Activated CD4-positive, alpha-beta T cell treated with anti-CD3 and anti-CD28 coated beads for 36 hours (primary cell): ENCODE data around the gene TBX19. TPM values are rescaled to one million over a fixed set of nuclear protein-coding genes. Genes with fewer than 3 reads are reported as not detected.

Experiments
- ATAC-seq: fragments of 200-7000 bp; cut with Tn5 transposase; one replicate; pipeline ENCODE4 v1.10.0; 2021; ENCODE audit warnings: mild to moderate bottlenecking, moderate library complexity
- CTCF ChIA-PET: fragments of 350-600 bp; sonication (Branson Sonifier 250); formaldehyde crosslinking; loops from one replicate; lab custom pipeline; 2021; ENCODE audit warnings: antibody characterized with exemption; lab: Charles Lee
- POLR2A ChIA-PET: fragments of 350-600 bp; sonication (Branson Sonifier 250); formaldehyde crosslinking; loops from one replicate; lab custom pipeline; 2021; ENCODE audit warnings: antibody characterized with exemption, inconsistent platforms; lab: Charles Lee
- DNase-seq: peaks from one replicate; pipeline ENCODE4 v3.0.0-alpha.2; 2020
- H3K27ac Mint-ChIP-seq: one replicate; pipeline ENCODE4 v1.8.0; 2021; ENCODE audit warnings: mixed read lengths
- H3K27me3 Mint-ChIP-seq: one replicate; pipeline ENCODE4 v1.8.0; 2021; ENCODE audit warnings: mixed read lengths
- H3K36me3 Mint-ChIP-seq: one replicate; pipeline ENCODE4 v1.8.0; 2021; ENCODE audit warnings: low read depth, mixed read lengths
- H3K4me1 Mint-ChIP-seq: one replicate; pipeline ENCODE4 v1.8.0; 2021; ENCODE audit warnings: mixed read lengths
- H3K4me3 Mint-ChIP-seq: one replicate; pipeline ENCODE4 v1.8.0; 2021; ENCODE audit warnings: mild to moderate bottlenecking, moderate library complexity, mixed read lengths
- H3K9me3 Mint-ChIP-seq: one replicate; pipeline ENCODE4 v1.8.0; 2021; ENCODE audit warnings: low read depth, mixed read lengths
- intact Hi-C, 2 experiments: fragments of 100-400 bp; cut with DNase I in 1 of 2; cut with micrococcal nuclease in 1 of 2; formaldehyde crosslinking; loops; one replicate each; pipeline versions ENCODE4 v1.14.2 to v1.15.1; 2022 to 2024; cut with DNase I, micrococcal nuclease
- total RNA-seq, 2 experiments: library from RNA; stranded (reverse); gene quantifications; one replicate each; pipeline ENCODE4 v1.2.3, GENCODE V29; 2021

Gene TBX19
- total RNA-seq, 2 experiments from 2014 or later: 2.5 to 2.6 TPM

GRCh38 chr1:168256164-168256563 is 24.5 kb upstream of the TBX19 start:
- Mint-ChIP-seq H3K4me3 (no peak overlapping the region), H3K36me3 (peaks cover 49% of the 10 kb centered on the region), H3K4me1 (peaks cover 16% of the 10 kb centered on the region), H3K9me3 (peaks cover 8% of the 10 kb centered on the region), H3K27ac (no peak overlapping the region), H3K27me3 (no peaks in the 10 kb centered on the region)
- DNase-seq (no peak), ATAC-seq (no peak)
- CTCF ChIA-PET: interaction anchor here (0.7 to 1.0 kb wide), 3 partner anchors 11 to 78 kb away, joined by 3 to 4 read pairs (median 3); no protein-coding TSS in a partner anchor
- intact Hi-C loops: no loop called here
- POLR2A ChIA-PET: no interaction called here

- POLR2A ChIA-PET: no interaction called here
- peaks cover 21% of the 10 kb centered on the region for H3K4me1 Mint-ChIP-seq
- intact Hi-C loops: no loop called here
- no peak overlapping the region for H3K4me3 Mint-ChIP-seq
- ATAC-seq (no peak), DNase-seq (no peak)
- no peak overlapping the region for H3K27ac Mint-ChIP-seq
- H3K27me3 Mint-ChIP-seq: no peaks in the 10 kb centered on the region
- peaks cover 48% of the 10 kb centered on the region for H3K36me3 Mint-ChIP-seq
- CTCF ChIA-PET: interaction anchor here (0.8 to 1.3 kb wide), 2 partner anchors 9 to 91 kb away, joined by 3 to 6 read pairs; no protein-coding TSS in a partner anchor
- H3K9me3 Mint-ChIP-seq: peaks cover 8% of the 10 kb centered on the region
Observed at GRCh38 chr1:168257397-168257796, 23.3 kb upstream of the TBX19 start.

- Mint-ChIP-seq H3K36me3 (peaks cover 48% of the 10 kb centered on the region), H3K27me3 (no peaks in the 10 kb centered on the region), H3K27ac (no peak overlapping the region), H3K4me3 (no peak overlapping the region), H3K9me3 (peaks cover 10% of the 10 kb centered on the region), H3K4me1 (peaks cover 21% of the 10 kb centered on the region)
- ATAC-seq (no peak), DNase-seq (no peak)
- ChIA-PET POLR2A (no interaction called here), CTCF (interaction anchor here (0.8 to 1.1 kb wide), 3 partner anchors 24 to 305 kb away, joined by 3 to 4 read pairs (median 3); no protein-coding TSS in a partner anchor)
- intact Hi-C loops: no loop called here
Observed at GRCh38 chr1:168259567-168259966, 21.1 kb upstream of the TBX19 start.

GRCh38 chr1:168260393-168260792 is 20.3 kb upstream of the TBX19 start:
- H3K9me3 Mint-ChIP-seq: peaks cover 9% of the 10 kb centered on the region
- no peaks in the 10 kb centered on the region for H3K27me3 Mint-ChIP-seq
- CTCF ChIA-PET: interaction anchor here (0.8 kb wide), 1 partner anchor 25 kb away, joined by 4 read pairs; no protein-coding TSS in a partner anchor
- H3K4me1 Mint-ChIP-seq: peaks cover 21% of the 10 kb centered on the region
- intact Hi-C loops: no loop called here
- POLR2A ChIA-PET: no interaction called here
- H3K36me3 Mint-ChIP-seq: peaks cover 43% of the 10 kb centered on the region
- DNase-seq: no peak
- H3K27ac Mint-ChIP-seq: no peak overlapping the region
- no peak for ATAC-seq
- no peak overlapping the region for H3K4me3 Mint-ChIP-seq

GRCh38 chr1:168261390-168261789 is 19.3 kb upstream of the TBX19 start:
- ATAC-seq (no peak), DNase-seq (no peak)
- H3K27ac Mint-ChIP-seq: no peak overlapping the region
- ChIA-PET CTCF (no interaction called here), POLR2A (no interaction called here)
- H3K4me1 Mint-ChIP-seq: peaks cover 21% of the 10 kb centered on the region
- peaks cover 4% of the 10 kb centered on the region for H3K9me3 Mint-ChIP-seq
- no peak overlapping the region for H3K4me3 Mint-ChIP-seq
- intact Hi-C loops: no loop called here
- H3K27me3 Mint-ChIP-seq: no peaks in the 10 kb centered on the region
- H3K36me3 Mint-ChIP-seq: peaks cover 38% of the 10 kb centered on the region

GRCh38 chr1:168263130-168263529 is 17.5 kb upstream of the TBX19 start:
- no peak overlapping the region for H3K4me3 Mint-ChIP-seq
- ChIA-PET CTCF (interaction anchor here (1.0 kb wide), 1 partner anchor 80 kb away, joined by 3 read pairs; no protein-coding TSS in a partner anchor), POLR2A (no interaction called here)
- peaks cover 21% of the 10 kb centered on the region for H3K4me1 Mint-ChIP-seq
- intact Hi-C loops: no loop called here
- ATAC-seq (no peak), DNase-seq (no peak)
- peaks cover 2% of the 10 kb centered on the region for H3K9me3 Mint-ChIP-seq
- H3K27me3 Mint-ChIP-seq: no peaks in the 10 kb centered on the region
- peaks cover 27% of the 10 kb centered on the region for H3K36me3 Mint-ChIP-seq
- H3K27ac Mint-ChIP-seq: no peak overlapping the region

- H3K4me1 Mint-ChIP-seq: peaks cover 19% of the 10 kb centered on the region
- H3K4me3 Mint-ChIP-seq: no peak overlapping the region
- H3K36me3 Mint-ChIP-seq: peaks cover 26% of the 10 kb centered on the region
- peaks cover 2% of the 10 kb centered on the region for H3K9me3 Mint-ChIP-seq
- CTCF ChIA-PET: interaction anchor here (0.6 kb wide), 1 partner anchor 455 kb away, joined by 3 read pairs; no protein-coding TSS in a partner anchor
- no peak for ATAC-seq
- DNase-seq: no peak
- intact Hi-C loops: no loop called here
- H3K27me3 Mint-ChIP-seq: no peaks in the 10 kb centered on the region
- POLR2A ChIA-PET: no interaction called here
- H3K27ac Mint-ChIP-seq: no peak overlapping the region
Observed at GRCh38 chr1:168264296-168264695, 16.4 kb upstream of the TBX19 start.

GRCh38 chr1:168265596-168265995 is 15.1 kb upstream of the TBX19 start:
- POLR2A ChIA-PET: no interaction called here
- CTCF ChIA-PET: interaction anchor here (1.0 to 1.2 kb wide), 2 partner anchors 77 to 120 kb away, joined by 3 read pairs; no protein-coding TSS in a partner anchor
- H3K27me3 Mint-ChIP-seq: no peaks in the 10 kb centered on the region
- no peak for ATAC-seq
- no peak overlapping the region for H3K4me3 Mint-ChIP-seq
- H3K36me3 Mint-ChIP-seq: peaks cover 27% of the 10 kb centered on the region
- peaks cover 10% of the 10 kb centered on the region for H3K4me1 Mint-ChIP-seq
- no peak overlapping the region for H3K27ac Mint-ChIP-seq
- intact Hi-C loops: no loop called here
- H3K9me3 Mint-ChIP-seq: peaks cover 4% of the 10 kb centered on the region
- DNase-seq: no peak

GRCh38 chr1:168266644-168267186 is 14.0 kb upstream of the TBX19 start:
- Mint-ChIP-seq H3K4me3 (no peak overlapping the region), H3K27me3 (no peaks in the 10 kb centered on the region), H3K36me3 (peaks cover 24% of the 10 kb centered on the region), H3K4me1 (no peaks in the 10 kb centered on the region), H3K9me3 (peaks cover 4% of the 10 kb centered on the region), H3K27ac (no peak overlapping the region)
- intact Hi-C loops: no loop called here
- no peak for DNase-seq
- POLR2A ChIA-PET: no interaction called here
- CTCF ChIA-PET: interaction anchor here (0.6 kb wide), 1 partner anchor 11 kb away, joined by 3 read pairs; no protein-coding TSS in a partner anchor
- no peak for ATAC-seq

- ChIA-PET CTCF (no interaction called here), POLR2A (no interaction called here)
- ATAC-seq (no peak), DNase-seq (no peak)
- Mint-ChIP-seq H3K27ac (no peak overlapping the region), H3K4me3 (no peak overlapping the region), H3K9me3 (peaks cover 5% of the 10 kb centered on the region), H3K36me3 (peaks cover 9% of the 10 kb centered on the region), H3K4me1 (no peaks in the 10 kb centered on the region), H3K27me3 (no peaks in the 10 kb centered on the region)
- intact Hi-C loops: no loop called here
Observed at GRCh38 chr1:168271636-168272035, 9.0 kb upstream of the TBX19 start.

- Mint-ChIP-seq H3K27me3 (no peaks in the 10 kb centered on the region), H3K4me3 (no peak overlapping the region), H3K4me1 (no peaks in the 10 kb centered on the region), H3K27ac (no peak overlapping the region), H3K36me3 (peaks cover 9% of the 10 kb centered on the region), H3K9me3 (peaks cover 5% of the 10 kb centered on the region)
- no peak for DNase-seq
- CTCF ChIA-PET: no interaction called here
- POLR2A ChIA-PET: no interaction called here
- intact Hi-C loops: no loop called here
- no peak for ATAC-seq
Observed at GRCh38 chr1:168273575-168273974, 7.1 kb upstream of the TBX19 start.

GRCh38 chr1:168279253-168279652 is 1.4 kb upstream of the TBX19 start:
- ChIA-PET CTCF (no interaction called here), POLR2A (interaction anchor here (0.9 kb wide), 1 partner anchor 343 kb away, joined by 3 read pairs; the partner anchor contains the start of gene DCAF6)
- peaks cover 2% of the 10 kb centered on the region for H3K9me3 Mint-ChIP-seq
- H3K36me3 Mint-ChIP-seq: no peaks in the 10 kb centered on the region
- H3K27me3 Mint-ChIP-seq: no peaks in the 10 kb centered on the region
- H3K27ac Mint-ChIP-seq: no peak overlapping the region
- no peaks in the 10 kb centered on the region for H3K4me1 Mint-ChIP-seq
- ATAC-seq (no peak), DNase-seq (no peak)
- intact Hi-C loops: no loop called here
- no peak overlapping the region for H3K4me3 Mint-ChIP-seq
